Heart right ventricle (tissue), 16 donors: ENCODE measurements around the gene SH3GLB1. TPM values are rescaled to one million over a fixed set of nuclear protein-coding genes. Genes with fewer than 3 reads are reported as not detected.

Experiments used
- ATAC-seq, 8 donors: fragments of 200-7000 bp; cut with Tn5 transposase; one replicate each; pipeline ENCODE4 v1.9.1; 2020; ENCODE audit warnings: mild to moderate bottlenecking in 8 of 8, moderate library complexity in 8 of 8, moderate number of reproducible peaks in 1 of 8
- DNase-seq, 2 donors: peaks; one replicate each; pipeline ENCODE4 v3.0.0-alpha.2; 2020
- H3K27ac ChIP-seq, 10 donors: fragments of 200-600 bp; sonication (generic) in 2 of 10; one replicate each; pipeline versions ENCODE4 v1.5.0 to v1.8.0; 2020 to 2022; ENCODE audit warnings: mild to moderate bottlenecking in 3 of 10
- H3K27me3 ChIP-seq, 7 donors: fragments of 200-600 bp; one replicate each; pipeline ENCODE4 v1.8.0; 2021 to 2022; ENCODE audit warnings: mild to moderate bottlenecking in 2 of 7
- H3K36me3 ChIP-seq, 9 donors: fragments of 200-600 bp; sonication (generic) in 1 of 9; one replicate each; pipeline versions ENCODE4 v1.5.0 to v1.8.0; 2020 to 2022; ENCODE audit warnings: mild to moderate bottlenecking in 2 of 9
- H3K4me1 ChIP-seq, 9 donors: fragments of 200-600 bp; sonication (generic) in 1 of 9; one replicate each; pipeline versions ENCODE4 v1.5.0 to v1.8.0; 2020 to 2022; ENCODE audit warnings: mild to moderate bottlenecking in 4 of 9
- H3K4me3 ChIP-seq, 10 donors: fragments of 200-600 bp; sonication (generic) in 2 of 10; one replicate each; pipeline versions ENCODE4 v1.5.0 to v1.8.0; 2020 to 2022; ENCODE audit warnings: mild to moderate bottlenecking in 7 of 10, moderate library complexity in 2 of 10
- H3K9me3 ChIP-seq, 11 donors: fragments of 200-600 bp in 10 of 11; sonication (generic) in 2 of 11; one replicate each; pipeline versions ENCODE4 v1.5.0 to v1.8.0; 2013 to 2022; ENCODE audit warnings: mild to moderate bottlenecking in 2 of 11, control low read depth in 1 of 11, moderate library complexity in 1 of 11
- WGBS, 2 donors: extraction: QIAGEN DNeasy Blood & Tissue Kit; methylation state at CpG; one replicate each; pipeline ENCODE4 v1.1.7; 2013; ENCODE audit warnings: inconsistent platforms in 1 of 2; 5-methylcytosine and 5-hydroxymethylcytosine counted together
- intact Hi-C, 10 donors: fragments of 100-400 bp; cut with DNase I; formaldehyde crosslinking; loops; one replicate each; pipeline versions ENCODE4 v1.11.1 to v1.14.2; 2022
- polyA plus RNA-seq, 2 donors: library from polyadenylated mRNA; stranded (reverse); fragments of 200-250 nt; gene quantifications; one replicate each; pipeline ENCODE4 v1.2.3, GENCODE V29; 2013
- total RNA-seq, 10 donors: library from RNA; stranded (reverse); fragmentation: NEBNext Ultra II Directional in 3 of 10; extraction: Animal tissue kit (Norgen Biotek cat#: 25700) in 3 of 10; gene quantifications; one replicate each; pipeline versions ENCODE4 v1.2.1 to v1.2.4, GENCODE V29; 2021 to 2023
- TF ChIP-seq, protein P1 (sequence below), 9 donors: fragments of 200-600 bp; sonication (generic) in 2 of 9; IDR thresholded peaks; one replicate each; pipeline versions ENCODE4 v1.5.0 to v1.8.0; 2021 to 2022; ENCODE audit warnings: antibody characterized with exemption in 9 of 9, mild to moderate bottlenecking in 5 of 9, moderate library complexity in 1 of 9
- donor health status: Arrhythmogenic right ventricular cardiomyopathy.
- donor health status: ischemic (EF 13 %, LVEDD 7.1; RV severe dilation, severe dysfunction).
- donor health status: healthy with polysubstance abuse.
- donor health status: DM: no; HTN: yes; CAD: no.
- donor health status: DM: no; HTN: no; CAD: no.
- donor health status: ischemic (EF 25% LVEDD 6.9; RV normal size, moderate dysfunction).
- donor health status: ischemic (EF 25% LVEDD 5.7; RV mildly dilated, moderate dysfunction).
- donor health status: healthy.
- donor health status: DM: yes; HTN: yes; CAD: no.
- donor health status: Ischemic cardiomyopathy.
- donor health status: ischemic (EF 35%, LVEDD 5.7; RV mildly dilated, moderate dysfunction).
- donor health status: nonischemic (EF 11% LVEDD 7.7; RV severe dilation, severe dysfunction).
- donor health status: DM: yes; HTN: yes; CAD: no.
- donor health status: PGD.
- donor health status: ischemic (EF 29% LVEDD 5.4; RV normal size, mild dysfunction).
- donor health status: nonischemic (EF 23%, LVEDD 6.1; RV moderate dilation, normal function).

The SH3GLB1 gene
- total and polyA plus RNA-seq, 12 donors: 20.4 to 160 (median 123) TPM

DNA sequence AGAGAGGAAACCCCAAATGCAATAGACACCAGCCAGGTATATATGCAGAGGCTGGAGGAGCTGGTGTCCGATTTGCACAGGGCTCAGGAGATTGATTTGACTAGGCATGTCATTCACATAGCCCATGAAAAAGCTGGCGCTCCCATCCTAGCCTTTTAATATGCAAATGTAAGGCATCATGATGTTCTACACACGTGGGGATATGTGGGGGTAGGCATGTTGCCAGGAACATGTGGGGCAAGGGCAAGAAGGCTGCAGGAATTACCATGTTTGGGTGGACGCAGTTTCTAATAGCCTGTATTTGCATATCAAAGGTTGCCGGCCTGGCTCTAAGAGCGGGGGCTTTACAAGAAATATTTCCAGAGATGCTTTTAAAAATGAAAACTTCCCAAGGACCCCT is 11.7 kb upstream of the SH3GLB1 start:
- H3K27me3 ChIP-seq: no peaks in the 10 kb centered on the region
- no peaks in the 10 kb centered on the region for H3K9me3 ChIP-seq
- ATAC-seq (no peak), DNase-seq (no peak)
- H3K27ac ChIP-seq: no peak overlapping the region
- no peaks in the 10 kb centered on the region for H3K4me1 ChIP-seq
- TF ChIP-seq, protein P1, sequence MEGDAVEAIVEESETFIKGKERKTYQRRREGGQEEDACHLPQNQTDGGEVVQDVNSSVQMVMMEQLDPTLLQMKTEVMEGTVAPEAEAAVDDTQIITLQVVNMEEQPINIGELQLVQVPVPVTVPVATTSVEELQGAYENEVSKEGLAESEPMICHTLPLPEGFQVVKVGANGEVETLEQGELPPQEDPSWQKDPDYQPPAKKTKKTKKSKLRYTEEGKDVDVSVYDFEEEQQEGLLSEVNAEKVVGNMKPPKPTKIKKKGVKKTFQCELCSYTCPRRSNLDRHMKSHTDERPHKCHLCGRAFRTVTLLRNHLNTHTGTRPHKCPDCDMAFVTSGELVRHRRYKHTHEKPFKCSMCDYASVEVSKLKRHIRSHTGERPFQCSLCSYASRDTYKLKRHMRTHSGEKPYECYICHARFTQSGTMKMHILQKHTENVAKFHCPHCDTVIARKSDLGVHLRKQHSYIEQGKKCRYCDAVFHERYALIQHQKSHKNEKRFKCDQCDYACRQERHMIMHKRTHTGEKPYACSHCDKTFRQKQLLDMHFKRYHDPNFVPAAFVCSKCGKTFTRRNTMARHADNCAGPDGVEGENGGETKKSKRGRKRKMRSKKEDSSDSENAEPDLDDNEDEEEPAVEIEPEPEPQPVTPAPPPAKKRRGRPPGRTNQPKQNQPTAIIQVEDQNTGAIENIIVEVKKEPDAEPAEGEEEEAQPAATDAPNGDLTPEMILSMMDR (IDR thresholded peaks at IDR 0.05): no peak
- H3K36me3 ChIP-seq: no peaks in the 10 kb centered on the region
- 63 to 67% methylated on average over 6 of the region's 6 CpGs for WGBS, 2 donors
- intact Hi-C loops: loop anchor here in 2 of 10 donors (10.0 kb wide), 2 partner anchors 208 to 308 kb away; no protein-coding TSS in a partner anchor
- H3K4me3 ChIP-seq: no peak overlapping the region

DNA sequence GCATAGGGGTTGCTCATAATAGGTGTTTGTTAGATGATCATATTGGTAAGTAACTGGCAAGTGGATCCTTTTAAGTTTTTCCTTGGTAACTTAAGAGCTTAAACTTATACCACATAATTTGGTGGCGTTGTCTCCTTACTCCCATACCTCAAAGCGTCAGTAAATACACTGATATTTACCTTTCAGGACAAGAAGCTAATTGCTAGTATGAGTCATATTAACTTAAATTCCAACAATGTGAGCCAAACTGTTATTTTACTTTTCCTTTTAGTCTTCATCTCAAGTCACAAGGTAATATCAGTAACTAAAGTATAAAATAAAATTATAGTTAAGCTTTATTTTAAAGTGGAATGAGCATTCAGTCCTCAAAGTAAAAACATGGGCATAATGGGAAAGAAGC is 9.0 kb upstream of the SH3GLB1 start:
- H3K9me3 ChIP-seq: no peaks in the 10 kb centered on the region
- no peak overlapping the region for H3K27ac ChIP-seq
- H3K27me3 ChIP-seq: no peaks in the 10 kb centered on the region
- TF ChIP-seq, protein P1 (IDR thresholded peaks at IDR 0.05): no peak
- intact Hi-C loops: loop anchor here in 2 of 10 donors (10.0 kb wide), 2 partner anchors 211 to 311 kb away; no protein-coding TSS in a partner anchor
- no peak for DNase-seq
- ATAC-seq: no peak
- no peaks in the 10 kb centered on the region for H3K4me1 ChIP-seq
- H3K4me3 ChIP-seq: no peak overlapping the region
- H3K36me3 ChIP-seq: no peaks in the 10 kb centered on the region
- WGBS, 2 donors: 91 to 95% methylated on average over 2 of the region's 2 CpGs

DNA sequence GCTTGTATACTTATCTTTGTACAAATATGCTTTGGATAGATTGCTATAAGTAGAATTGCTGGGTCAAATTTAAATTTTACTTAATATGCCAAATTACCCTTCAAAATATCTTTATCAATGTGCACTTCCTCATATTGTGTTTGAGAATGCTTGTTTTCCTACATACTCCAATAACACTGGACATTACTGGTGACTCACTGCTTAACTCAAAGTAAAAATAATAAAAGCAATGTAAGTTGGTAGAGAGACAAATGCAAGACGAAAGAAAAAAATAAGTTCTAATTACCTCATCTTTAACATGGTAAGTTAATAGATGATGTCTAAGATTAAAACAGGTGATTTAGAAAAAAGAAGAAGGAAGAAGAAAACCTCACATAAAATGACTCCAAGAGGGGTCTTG is 7.9 kb upstream of the SH3GLB1 start:
- intact Hi-C loops: loop anchor here in 2 of 10 donors (10.0 kb wide), 2 partner anchors 212 to 312 kb away; no protein-coding TSS in a partner anchor
- ATAC-seq (no peak), DNase-seq (no peak)
- Histone ChIP-seq H3K9me3 (no peaks in the 10 kb centered on the region), H3K4me3 (no peak overlapping the region), H3K36me3 (no peaks in the 10 kb centered on the region), H3K27me3 (no peaks in the 10 kb centered on the region), H3K4me1 (no peaks in the 10 kb centered on the region), H3K27ac (no peak overlapping the region)
- WGBS, 2 donors: 78 to 79% methylated on average over 1 of the region's 1 CpG
- TF ChIP-seq, protein P1 (IDR thresholded peaks at IDR 0.05): no peak

DNA sequence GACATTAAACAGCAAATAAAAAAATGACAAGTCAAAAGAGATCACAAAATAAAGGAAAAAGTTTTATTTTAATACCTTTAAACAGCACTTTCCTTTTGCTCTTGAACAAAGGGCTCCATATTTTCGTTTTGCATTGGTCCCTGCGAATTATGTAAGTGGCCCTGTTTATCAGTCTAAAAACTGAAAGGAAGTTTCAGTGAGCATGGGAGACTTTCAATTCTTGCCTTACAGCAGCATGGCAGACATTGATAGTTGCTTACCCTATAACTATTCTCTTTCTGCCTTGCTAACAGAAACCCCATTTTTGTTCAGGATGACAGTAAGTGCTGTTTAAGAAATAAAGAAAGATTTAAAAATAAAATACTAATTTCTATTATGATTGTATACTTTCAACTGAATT is 5.2 kb upstream of the SH3GLB1 start:
- no peak for ATAC-seq
- H3K36me3 ChIP-seq: no peaks in the 10 kb centered on the region
- H3K27ac ChIP-seq: no peak overlapping the region
- intact Hi-C loops: loop anchor here in 2 of 10 donors (10.0 kb wide), 2 partner anchors 214 to 314 kb away; no protein-coding TSS in a partner anchor
- TF ChIP-seq, protein P1 (IDR thresholded peaks at IDR 0.05): no peak
- no peak for DNase-seq
- no peaks in the 10 kb centered on the region for H3K27me3 ChIP-seq
- 72 to 93% methylated on average over 2 of the region's 2 CpGs for WGBS, 2 donors
- no peaks in the 10 kb centered on the region for H3K9me3 ChIP-seq
- H3K4me1 ChIP-seq: peaks cover 0 to 11% (median 8%) of the 10 kb centered on the region in 9 donors
- H3K4me3 ChIP-seq: no peak overlapping the region
